PC-9 (cell line): ENCODE results near the gene UNC119B. TPM values are rescaled to one million over a fixed set of nuclear protein-coding genes. Genes with fewer than 3 reads are reported as not detected.

Experiments
- BruUV-seq: library from RNA; stranded (reverse); fragments of 400-500 nt; replicated peaks from 2 replicates; lab custom pipeline; 2021; lab: Mats Ljungman, UMichigan
- CTCF ChIA-PET: fragments of 300-600 bp; sonication (Branson Sonifier 250); formaldehyde crosslinking; loops from one replicate; lab custom pipeline; 2022; ENCODE audit warnings: antibody characterized with exemption; lab: Charles Lee
- POLR2A ChIA-PET: fragments of 300-600 bp; sonication (Branson Sonifier 250); formaldehyde crosslinking; loops from one replicate; lab custom pipeline; 2022; ENCODE audit warnings: antibody characterized with exemption; ENCODE audit not compliant: unreplicated experiment; lab: Charles Lee
- DNase-seq, 2 experiments: peaks; one replicate each; pipeline versions ENCODE4 v3.0.0 to v3.0.0-alpha.2; 2015 to 2022; ENCODE audit warnings: mixed read lengths in 1 of 2
- H2AFZ ChIP-seq: fragments of 200-600 bp; sonication (generic); 2 replicates; pipeline ENCODE4 v1.8.1; 2017; ENCODE audit warnings: antibody characterized with exemption
- H3F3A ChIP-seq: fragments of 200-600 bp; sonication (generic); 2 replicates; pipeline ENCODE4 v1.8.1; 2017; ENCODE audit warnings: antibody characterized with exemption, mild to moderate bottlenecking, low read depth; ENCODE audit not compliant: insufficient read depth
- H3K27ac ChIP-seq: fragments of 200-600 bp; sonication (generic); 2 replicates; pipeline ENCODE4 v1.6.1; 2016; ENCODE audit warnings: mixed run types
- H3K27me3 ChIP-seq: fragments of 200-600 bp; sonication (generic); 2 replicates; pipeline ENCODE4 v1.6.1; 2016; ENCODE audit warnings: low read depth, mixed run types; ENCODE audit not compliant: insufficient read depth
- H3K36me3 ChIP-seq: fragments of 200-600 bp; sonication (generic); 2 replicates; pipeline ENCODE4 v1.6.1; 2016; ENCODE audit warnings: low read depth, mixed run types
- H3K4me1 ChIP-seq: fragments of 200-600 bp; sonication (generic); replicated peaks from 2 replicates; pipeline ENCODE4 v1.6.1; 2016; ENCODE audit warnings: mixed run types; ENCODE audit not compliant: insufficient read depth
- H3K4me2 ChIP-seq: fragments of 200-600 bp; sonication (generic); 2 replicates; pipeline ENCODE4 v1.6.1; 2017; ENCODE audit warnings: mixed run types
- H3K4me3 ChIP-seq: fragments of 200-600 bp; sonication (generic); 2 replicates; pipeline ENCODE4 v1.6.1; 2016; ENCODE audit warnings: mixed run types
- H3K79me2 ChIP-seq: fragments of 200-600 bp; sonication (generic); 2 replicates; pipeline ENCODE4 v1.6.1; 2017; ENCODE audit warnings: low read depth, mixed run types
- H3K9me2 ChIP-seq: fragments of 200-600 bp; sonication (generic); 2 replicates; pipeline ENCODE4 v1.8.1; 2017; ENCODE audit warnings: mild to moderate bottlenecking; ENCODE audit not compliant: insufficient read depth
- H3K9me3 ChIP-seq: fragments of 200-600 bp; sonication (generic); 2 replicates; pipeline ENCODE4 v1.8.1; 2016; ENCODE audit warnings: low read depth; ENCODE audit not compliant: insufficient read depth
- H4K20me1 ChIP-seq: fragments of 200-600 bp; sonication (generic); 2 replicates; pipeline ENCODE4 v1.8.1; 2017; ENCODE audit not compliant: insufficient read depth
- CTCF ChIP-seq: fragments of 200-600 bp; sonication (generic); conservative IDR thresholded peaks from 2 replicates; pipeline ENCODE4 v1.6.1; 2017; ENCODE audit warnings: mixed run types, antibody characterized with exemption, mild to moderate bottlenecking, moderate library complexity
- EZH2 ChIP-seq: fragments of 200-600 bp; sonication (generic); IDR thresholded peaks from 2 replicates; pipeline ENCODE4 v1.8.0; 2017; ENCODE audit warnings: antibody characterized with exemption, low read depth
- intact Hi-C: fragments of 100-400 bp; cut with micrococcal nuclease; formaldehyde crosslinking; loops from one replicate; pipeline ENCODE4 v1.10.0; 2022; ENCODE audit not compliant: unreplicated experiment
- total RNA-seq: library from RNA; stranded (reverse); gene quantifications from 2 replicates; pipeline ENCODE4 v1.2.3, GENCODE V29; 2021

UNC119B gene
- total RNA-seq, 1 experiment from 2014 or later = 25.9 TPM

GRCh38 chr12:120711411-120711810 lies 1.2 kb downstream of the UNC119B start:
- no peak overlapping the region for H3K27ac ChIP-seq
- H3K9me2 ChIP-seq = no peaks in the 10 kb centered on the region
- peak overlapping the region; percentile 93 for H3K4me2 ChIP-seq
- peak overlapping the region; percentile 88 for H2AFZ ChIP-seq
- H3K4me1 ChIP-seq = 0 out of 2 replicates have a peak, but pooled peaks cover 7% of the 10 kb centered on the region
- TF ChIP-seq CTCF (no peak), EZH2 (no peak)
- BruUV-seq = TSS peak; percentile 33
- peaks cover 4% of the 10 kb centered on the region; the same call in 1 of the 2 replicates for H4K20me1 ChIP-seq
- no peaks in the 10 kb centered on the region for H3K27me3 ChIP-seq
- intact Hi-C loops = loop anchor here (5.0 kb wide), 2 partner anchors 146 to 261 kb away; no protein-coding TSS in a partner anchor
- ChIA-PET CTCF (interaction anchor here (0.7 kb wide), 1 partner anchor 9 kb away, joined by 3 read pairs; no protein-coding TSS in a partner anchor), POLR2A (no interaction called here)
- H3K36me3 ChIP-seq = 0 out of 2 replicates have a peak, but pooled peaks cover 5% of the 10 kb centered on the region
- DNase-seq = no peak
- H3K79me2 ChIP-seq = peaks cover 20% of the 10 kb centered on the region
- peak overlapping the region; percentile 87 for H3K4me3 ChIP-seq
- peaks cover 8% of the 10 kb centered on the region; the same call in 1 of the 2 replicates for H3F3A ChIP-seq
- H3K9me3 ChIP-seq = no peaks in the 10 kb centered on the region

GRCh38 chr12:120712610-120713009 lies 2.4 kb downstream of the UNC119B start:
- H3K27me3 ChIP-seq = no peaks in the 10 kb centered on the region
- H3F3A ChIP-seq = peaks cover 8% of the 10 kb centered on the region; the same call in 1 of the 2 replicates
- DNase-seq = no peak
- H4K20me1 ChIP-seq = peaks cover 4% of the 10 kb centered on the region; the same call in 1 of the 2 replicates
- H3K9me3 ChIP-seq = no peaks in the 10 kb centered on the region
- H3K4me3 ChIP-seq = no peak overlapping the region
- POLR2A ChIA-PET = no interaction called here
- no peak overlapping the region for H2AFZ ChIP-seq
- 0 out of 2 replicates have a peak, but pooled peaks cover 7% of the 10 kb centered on the region for H3K4me1 ChIP-seq
- peaks cover 20% of the 10 kb centered on the region for H3K79me2 ChIP-seq
- intact Hi-C loops = loop anchor here (5.0 kb wide), 2 partner anchors 145 to 260 kb away; no protein-coding TSS in a partner anchor
- no TSS peak for BruUV-seq
- no peak overlapping the region for H3K4me2 ChIP-seq
- H3K9me2 ChIP-seq = no peaks in the 10 kb centered on the region
- peaks cover 5% of the 10 kb centered on the region; the same call in 1 of the 2 replicates for H3K36me3 ChIP-seq
- TF ChIP-seq EZH2 (no peak), CTCF (no peak)
- H3K27ac ChIP-seq = no peak overlapping the region
- CTCF ChIA-PET = no interaction called here

GRCh38 chr12:120713861-120714482 lies 3.7 kb downstream of the UNC119B start:
- Histone ChIP-seq H3F3A (peaks cover 8% of the 10 kb centered on the region; the same call in 1 of the 2 replicates), H2AFZ (no peak overlapping the region), H3K79me2 (peaks cover 20% of the 10 kb centered on the region), H3K4me3 (no peak overlapping the region), H3K36me3 (peaks cover 7% of the 10 kb centered on the region; the same call in 1 of the 2 replicates), H4K20me1 (peaks cover 4% of the 10 kb centered on the region; the same call in 1 of the 2 replicates), H3K27ac (no peak overlapping the region), H3K9me3 (no peaks in the 10 kb centered on the region), H3K4me2 (no peak overlapping the region), H3K27me3 (no peaks in the 10 kb centered on the region), H3K9me2 (no peaks in the 10 kb centered on the region), H3K4me1 (0 out of 2 replicates have a peak, but pooled peaks cover 7% of the 10 kb centered on the region)
- DNase-seq = peak; percentile 48 to 55
- CTCF ChIA-PET = no interaction called here
- TF ChIP-seq EZH2 (no peak), CTCF (peak; percentile 90)
- intact Hi-C loops = loop anchor here (1.0 to 5.0 kb wide), 5 partner anchors 67 to 389 kb away; no protein-coding TSS in a partner anchor
- no TSS peak for BruUV-seq
- POLR2A ChIA-PET = no interaction called here
